Stimulated activated naive CD4-positive, alpha-beta T cell treated with Interleukin-2 at 50 U/mL for 16 hours (primary cell): ENCODE results near the gene SUPT3H.
"Not testable (repeated sequence)": the region's sequence is repeated elsewhere in the genome, so short reads cannot be mapped to it uniquely, and the experiment has no call there.

Source experiments
- DNase-seq: peaks from one replicate; lab custom pipeline; 2025; lab: John Stamatoyannopoulos, UW

The SUPT3H gene

DNA sequence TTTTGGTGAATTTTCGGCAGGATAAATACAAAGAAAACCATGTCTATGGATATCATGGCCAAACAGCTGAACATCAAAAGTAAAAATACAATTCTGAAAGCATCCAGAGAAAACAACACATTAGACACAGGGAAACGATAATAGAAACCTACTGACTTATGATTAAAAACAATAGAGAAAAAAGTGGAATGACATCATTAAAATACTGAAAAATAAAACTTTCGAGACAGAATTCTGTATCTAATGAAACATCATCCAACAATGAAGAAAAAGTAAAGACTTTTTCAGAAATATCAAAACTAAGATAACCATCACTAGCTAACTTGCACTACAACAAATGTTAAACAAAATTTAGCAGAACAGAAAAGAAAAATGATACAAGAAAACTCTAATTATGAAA, 434.2 kb downstream of the SUPT3H start:
- DNase-seq, result no peak

GRCh38 chr6:44942798-44943197, 434.9 kb downstream of the SUPT3H start:
- DNase-seq, result no peak

DNA sequence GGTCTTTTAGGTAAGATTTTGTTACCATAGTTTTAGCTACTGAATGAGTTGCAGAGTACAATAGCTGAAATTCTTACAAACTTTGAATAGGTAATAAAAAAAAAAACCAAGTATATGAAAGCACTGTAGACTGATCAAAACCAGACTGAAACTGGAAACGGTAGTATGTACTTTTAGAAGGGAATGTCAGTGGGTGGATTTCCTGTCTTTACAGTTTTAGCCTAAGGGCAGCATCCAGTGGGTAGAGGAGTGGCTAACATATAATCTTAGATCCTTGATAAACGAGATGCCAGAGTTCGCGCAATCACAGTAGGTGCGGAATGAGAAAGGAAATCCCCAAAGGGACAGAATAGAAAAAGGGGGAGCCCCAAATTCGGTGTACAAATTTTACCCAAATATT, 435.5 kb downstream of the SUPT3H start:
- no peak for DNase-seq

DNA sequence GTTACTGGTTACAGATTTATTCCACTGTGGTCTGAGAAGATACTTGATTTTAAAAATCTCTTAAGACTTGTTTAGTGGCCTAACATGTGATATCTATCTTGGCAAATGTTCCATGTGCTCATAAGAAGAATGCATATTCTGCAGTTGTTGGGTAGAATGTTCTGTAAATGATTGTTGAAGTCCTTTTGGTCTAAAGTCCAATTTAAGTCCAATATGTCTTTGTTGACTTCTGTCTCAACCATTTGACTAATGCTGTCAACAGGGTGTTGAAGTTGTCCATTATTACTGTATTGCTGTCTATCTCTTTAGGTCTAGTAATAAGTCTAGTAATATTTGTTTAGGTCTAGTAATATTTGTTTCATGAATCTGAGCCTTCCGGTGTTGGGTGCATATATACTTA, 437.4 kb downstream of the SUPT3H start:
- no peak for DNase-seq

DNA sequence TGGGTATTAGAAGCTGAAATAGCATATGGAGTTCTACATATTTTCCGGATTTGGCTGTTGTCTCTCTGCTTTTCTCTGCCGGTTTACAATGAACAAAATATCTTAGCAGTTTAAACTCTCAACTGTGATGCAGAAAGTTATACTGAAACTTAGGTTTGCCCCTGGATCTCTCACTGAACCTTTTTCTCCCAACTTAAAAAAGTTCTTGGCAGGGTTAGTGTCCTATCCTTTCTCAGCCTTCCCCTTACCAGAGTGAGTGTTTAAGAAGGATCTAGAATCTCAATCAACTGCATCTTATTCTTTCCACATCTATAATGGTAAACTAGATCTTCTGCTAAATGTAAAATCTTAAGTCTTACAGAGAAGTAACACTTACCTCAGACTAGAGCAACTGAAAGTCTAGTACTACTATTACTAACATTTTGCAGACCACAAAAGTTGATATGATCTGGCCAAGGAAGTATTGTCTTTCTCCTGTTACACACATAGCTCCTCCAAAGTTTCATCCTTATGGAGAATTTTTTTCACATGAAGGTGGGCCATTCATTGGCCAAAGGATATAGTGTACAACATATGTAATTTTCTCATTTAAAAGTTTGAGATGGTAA, 441.9 kb downstream of the SUPT3H start:
- no peak for DNase-seq

DNA sequence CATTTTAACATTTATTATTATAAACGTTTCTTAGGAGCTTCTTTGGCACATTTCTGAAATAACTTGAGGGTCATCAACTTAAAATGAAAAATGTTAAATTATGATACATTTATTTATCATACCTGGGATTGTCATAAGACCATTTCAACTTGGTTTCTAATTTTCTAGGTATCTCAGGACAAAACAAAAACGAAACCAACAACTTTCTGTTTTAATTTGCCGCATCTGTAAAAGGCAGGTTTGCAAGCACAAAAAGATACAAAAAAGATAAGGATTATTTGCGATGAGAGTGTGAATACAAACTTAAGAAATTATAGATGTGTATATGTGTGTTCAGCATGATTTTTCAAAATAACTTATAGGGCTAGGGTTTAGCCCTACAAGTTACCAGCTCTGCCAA, 444.6 kb downstream of the SUPT3H start:
- no peak for DNase-seq

DNA sequence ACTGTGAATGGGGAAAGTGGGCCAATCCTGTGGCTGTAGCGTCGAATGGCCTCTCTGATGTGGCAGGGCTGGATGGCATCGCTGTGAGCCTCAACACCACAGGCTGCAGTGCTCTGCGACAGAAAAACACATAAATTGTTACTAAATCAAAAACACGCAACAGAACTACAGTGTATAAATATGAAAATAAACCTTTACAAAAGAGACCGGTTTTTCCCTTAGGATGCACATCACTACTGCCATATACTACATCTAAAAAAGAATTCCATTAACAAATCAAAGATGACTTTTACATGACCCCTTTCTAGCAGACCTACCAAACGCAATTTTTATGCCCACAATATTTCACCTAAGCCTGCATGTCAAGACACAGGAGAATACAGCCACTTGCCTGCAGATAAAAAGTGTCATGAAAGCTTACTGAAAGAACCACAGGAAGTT, 445.1 kb downstream of the SUPT3H start:
- no peak for DNase-seq

- no peak for DNase-seq
Observed at GRCh38 chr6:44931385-44931784, 446.3 kb downstream of the SUPT3H start.

GRCh38 chr6:44926556-44926955, 451.2 kb downstream of the SUPT3H start:
- no peak for DNase-seq

DNA sequence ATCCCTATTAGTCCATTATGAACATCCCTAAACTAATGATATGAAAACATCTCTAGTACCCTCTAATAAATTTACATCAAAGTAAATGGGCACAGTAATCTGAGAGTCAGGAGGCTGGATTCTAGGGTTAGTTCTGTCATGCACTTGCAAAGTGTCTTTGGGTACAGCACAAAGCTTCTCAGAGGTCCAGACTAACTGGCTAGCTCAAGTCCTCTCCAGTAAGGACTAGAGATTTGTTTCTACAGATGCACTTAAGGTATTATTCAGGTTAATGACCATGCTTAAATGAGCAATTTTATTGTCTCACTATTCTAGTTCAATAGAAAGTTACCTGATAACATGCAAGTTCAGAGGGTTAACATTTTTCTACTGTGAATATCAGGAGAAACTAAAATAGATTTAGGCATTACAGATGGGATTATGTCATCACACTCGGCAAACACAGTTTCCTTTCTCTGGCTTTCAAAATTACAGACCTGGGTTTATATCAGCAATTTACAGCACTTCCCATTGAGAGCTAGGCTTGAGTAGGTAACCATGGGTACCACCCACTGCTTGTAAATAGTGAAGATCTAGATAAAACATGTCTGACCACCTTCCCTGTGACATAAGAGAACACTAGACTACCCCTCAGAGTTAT, 452.5 kb downstream of the SUPT3H start:
- DNase-seq, result no peak

GRCh38 chr6:44923444-44923843, 454.3 kb downstream of the SUPT3H start:
- no peak for DNase-seq

- no peak for DNase-seq
Observed at GRCh38 chr6:44921798-44922197, 455.9 kb downstream of the SUPT3H start.

DNA sequence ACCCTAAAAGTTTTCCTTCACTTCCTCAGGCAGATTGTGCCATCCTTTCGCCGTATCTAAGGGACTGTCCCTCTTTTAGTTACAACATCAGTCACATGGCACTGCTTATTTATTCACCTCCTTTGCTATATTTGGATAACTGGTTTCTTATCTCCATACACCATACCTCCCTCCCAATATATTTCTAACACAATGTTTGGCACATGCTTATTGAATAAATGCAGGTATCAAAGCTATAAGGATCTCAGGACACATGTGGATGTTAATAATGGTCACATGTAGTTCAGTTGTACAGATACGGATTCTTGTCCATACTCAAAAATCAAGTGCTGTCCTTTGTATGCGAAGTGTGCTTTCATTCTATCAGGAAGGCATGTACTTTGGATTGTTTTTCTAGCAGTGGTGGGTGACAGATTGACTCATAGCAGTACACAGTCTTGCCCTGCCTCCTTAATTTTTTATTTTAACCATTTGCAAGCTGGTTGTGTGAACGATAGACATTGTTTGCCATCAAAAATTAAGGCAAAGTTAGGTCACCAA, 456.7 kb downstream of the SUPT3H start:
- no peak for DNase-seq

DNA sequence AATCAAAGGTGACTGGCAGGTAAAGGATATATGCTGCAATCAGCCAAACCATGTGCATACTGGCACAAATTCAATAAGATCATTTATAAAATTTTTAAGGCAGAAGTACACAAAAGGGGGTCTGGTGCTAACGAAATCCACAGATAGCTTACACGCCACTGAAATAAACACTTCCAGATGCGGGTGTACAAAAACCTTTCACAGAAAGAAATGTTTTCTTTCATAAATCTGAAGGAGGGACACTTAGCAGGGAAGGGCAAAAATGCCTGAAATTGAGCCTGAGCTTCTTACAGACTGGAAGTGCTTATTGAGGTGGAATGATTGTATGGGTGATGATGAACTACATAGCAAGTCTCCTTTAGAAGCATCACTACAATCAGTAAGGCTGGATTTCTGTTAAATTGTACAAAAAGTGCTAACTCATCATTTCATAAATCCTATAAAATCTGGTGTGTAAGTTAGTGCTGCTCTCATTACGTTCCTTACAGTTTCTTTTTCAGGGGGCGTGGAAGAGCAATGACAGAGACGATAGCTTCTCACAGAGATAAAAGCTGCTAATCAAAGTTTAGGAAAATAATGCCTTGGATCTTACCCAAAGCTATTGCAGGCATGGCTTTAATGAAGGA, 458.9 kb downstream of the SUPT3H start:
- DNase-seq, result no peak

DNA sequence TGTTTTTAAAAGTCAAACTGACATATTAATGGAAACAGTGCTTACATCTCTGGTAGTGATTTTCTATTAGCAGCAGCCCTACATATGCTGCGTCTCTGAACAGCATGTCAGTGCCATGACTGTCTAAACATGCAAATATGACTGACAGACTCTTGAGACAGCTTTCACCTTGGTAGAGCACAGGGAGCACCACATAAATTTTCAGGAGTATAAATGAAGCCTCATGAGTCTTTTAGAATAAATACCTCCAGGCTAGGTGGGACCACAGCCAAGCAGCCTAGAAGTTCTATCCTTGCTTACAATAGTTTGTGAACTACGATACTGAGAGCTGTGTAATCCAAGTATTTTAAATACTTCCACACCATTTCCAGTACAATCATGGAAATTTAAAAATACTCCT, 460.3 kb downstream of the SUPT3H start:
- DNase-seq, result no peak

DNA sequence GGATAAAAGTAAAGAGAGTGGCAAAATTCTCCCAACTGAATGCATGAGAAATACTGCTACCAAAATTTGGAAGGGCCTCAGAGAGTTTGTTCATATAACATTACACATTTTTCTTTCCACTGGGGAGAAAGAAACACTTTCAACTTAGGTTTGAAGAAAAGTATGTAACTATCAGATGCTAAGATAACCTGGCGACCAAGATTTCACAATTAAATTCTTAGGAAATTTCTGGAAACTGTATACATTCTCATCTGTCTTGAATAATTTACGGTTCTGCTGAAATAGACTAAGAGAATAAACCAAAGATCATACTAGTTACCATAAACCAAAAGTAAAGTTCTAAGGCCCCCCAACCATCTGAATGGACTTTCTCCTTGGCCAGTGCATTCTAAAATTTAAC, 462.6 kb downstream of the SUPT3H start:
- DNase-seq, result no peak

DNA sequence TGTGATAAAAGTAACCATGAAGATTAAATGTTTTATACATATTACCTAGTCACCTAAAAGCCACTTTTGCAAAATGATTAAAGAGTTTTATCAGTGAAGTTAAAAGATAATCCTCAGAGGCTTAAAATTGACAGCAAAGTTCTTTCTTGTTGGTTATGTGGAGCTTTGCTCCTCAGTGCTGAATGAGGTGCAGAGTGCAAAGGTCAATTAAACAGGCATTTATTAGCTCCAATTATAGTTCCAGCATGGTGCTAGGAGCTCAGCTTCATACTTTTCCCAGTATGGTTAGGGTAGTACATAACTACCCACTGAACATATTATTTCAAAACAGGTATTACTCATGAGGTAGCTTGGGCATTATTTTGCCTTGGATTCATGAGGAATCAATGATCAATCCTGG, 463.6 kb downstream of the SUPT3H start:
- no peak for DNase-seq

- DNase-seq, result no peak
Observed at GRCh38 chr6:44906761-44907160, 471.0 kb downstream of the SUPT3H start.

GRCh38 chr6:44900358-44900757, 477.4 kb downstream of the SUPT3H start:
- not testable (repeated sequence) for DNase-seq

DNA sequence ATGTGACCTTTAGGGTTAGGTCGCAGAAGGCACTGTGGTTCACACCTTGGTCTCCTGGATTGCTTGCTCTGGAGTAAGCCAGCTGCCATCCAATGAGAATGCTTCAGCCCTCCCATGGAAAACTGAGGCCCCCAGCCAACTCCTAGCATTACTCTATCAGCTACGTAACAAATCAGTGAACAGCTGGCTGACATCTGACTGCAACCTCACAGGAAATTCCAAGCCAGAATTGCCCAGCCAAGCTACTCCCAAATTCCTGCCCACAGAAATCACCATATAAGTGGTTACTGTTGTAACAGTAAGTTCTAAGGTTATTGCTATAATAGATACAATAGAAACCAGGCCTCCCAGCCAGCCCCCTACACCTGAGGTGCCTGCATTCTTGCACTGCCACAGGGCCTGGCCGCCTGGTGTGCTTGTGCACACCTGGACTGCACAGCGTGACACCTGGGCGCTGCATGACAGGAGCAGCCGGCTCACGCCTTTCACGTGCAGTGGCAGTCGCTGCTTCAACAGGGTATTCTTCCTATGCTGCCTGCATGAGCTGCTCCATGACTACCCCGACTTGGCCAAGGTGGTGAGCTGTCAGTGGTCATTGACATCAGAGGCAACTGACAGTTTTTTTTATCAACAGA, 479.3 kb downstream of the SUPT3H start:
- no peak for DNase-seq

GRCh38 chr6:44897316-44897715, 480.4 kb downstream of the SUPT3H start:
- no peak for DNase-seq

- DNase-seq, result no peak
Observed at GRCh38 chr6:44896701-44897100, 481.0 kb downstream of the SUPT3H start.

- no peak for DNase-seq
Observed at GRCh38 chr6:44892579-44892978, 485.2 kb downstream of the SUPT3H start.
